ENCODE measurements around the gene MAP3K19. TPM values are rescaled to one million over a fixed set of nuclear protein-coding genes. Genes with fewer than 3 reads are reported as not detected.

The MAP3K19 gene
- total RNA-seq, 1 donor from 2014 or later = not detected

DNA sequence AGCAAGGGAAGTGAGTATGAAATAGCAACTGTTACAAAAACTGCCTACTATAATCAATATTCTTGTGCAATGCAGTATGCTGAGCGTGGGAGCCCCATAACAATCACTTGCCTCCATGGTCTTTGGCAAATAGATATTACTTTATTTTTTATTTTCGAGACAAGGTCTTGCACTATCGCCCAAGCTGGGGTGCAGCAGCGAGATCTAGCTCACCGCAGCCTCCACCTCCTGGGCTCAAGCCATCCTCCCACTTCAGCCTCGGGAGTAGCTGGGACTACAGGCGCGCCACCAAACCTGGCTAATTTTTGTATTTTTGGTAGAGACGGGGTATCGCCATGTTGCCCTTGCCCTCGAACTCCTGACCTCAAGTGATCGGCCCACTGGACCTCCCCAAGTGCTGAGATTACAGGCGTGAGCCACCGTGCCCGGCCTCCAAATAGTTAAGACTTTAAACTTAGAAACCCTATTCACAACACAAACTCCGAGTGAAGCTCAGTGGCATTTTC is 129.8 kb downstream of the MAP3K19 start:
- H3K9me3 ChIP-seq (ENCODE audit: insufficient read depth, low read depth, low read length) = no peaks in the 10 kb centered on the region
- peak overlapping the region; percentile 94 for H3K4me3 ChIP-seq (ENCODE audit: insufficient read depth, low read depth, low read length)
- Mint-ChIP-seq H3K9me3 (ENCODE audit: unreplicated experiment) (peaks cover 4% of the 10 kb centered on the region), H3K4me3 (ENCODE audit: unreplicated experiment) (peak overlapping the region; percentile 94), H3K27ac (ENCODE audit: unreplicated experiment) (peak overlapping the region; percentile 91), H3K4me1 (ENCODE audit: low read depth, unreplicated experiment) (peaks cover 6% of the 10 kb centered on the region), H3K27me3 (ENCODE audit: low read depth, unreplicated experiment) (no peaks in the 10 kb centered on the region), H3K36me3 (ENCODE audit: low read depth, unreplicated experiment) (peaks cover 2% of the 10 kb centered on the region)
- H4K20me1 ChIP-seq (ENCODE audit: insufficient read depth, low read length) = peaks cover 32% of the 10 kb centered on the region
- peaks cover 38% of the 10 kb centered on the region for H3K79me2 ChIP-seq (ENCODE audit: insufficient read depth, low read length)
- H3K9ac ChIP-seq (ENCODE audit: low read length) = peak overlapping the region; percentile 100
- no peaks in the 10 kb centered on the region for H3K36me3 ChIP-seq (ENCODE audit: insufficient read depth, low read length)
- FAIRE-seq = no peak
- H3K27ac ChIP-seq (ENCODE audit: low read depth, low read length) = peak overlapping the region; percentile 70
- peak overlapping the region; percentile 80 for H2AFZ ChIP-seq (ENCODE audit: low read depth, low read length)
- H3K4me1 ChIP-seq (ENCODE audit: insufficient read depth, low read length) = peaks cover 13% of the 10 kb centered on the region
- H3K4me2 ChIP-seq (ENCODE audit: low read length) = peak overlapping the region; percentile 90
- no peak for DNase-seq (ENCODE audit: low read depth)
- no peaks in the 10 kb centered on the region for H3K27me3 ChIP-seq (ENCODE audit: insufficient read depth, low read length)
- TF ChIP-seq CTCF (IDR thresholded peaks at IDR 0.05; ENCODE audit: insufficient read depth, low read depth, low read length) (no peak), EZH2 (IDR thresholded peaks at IDR 0.05; ENCODE audit: insufficient read depth, low read length) (no peak)

Other genes with a start within 250 kb of the MAP3K19 start
- gene ACMSD, start 208.8 kb downstream of the MAP3K19 start, total RNA-seq = not detected in 2 replicates
- 33.2 and 33.4 TPM in 2 replicates for gene CCNT2, start 128.6 kb downstream of the MAP3K19 start, total RNA-seq
- 44.6 and 49.3 TPM in 2 replicates for gene RAB3GAP1, start 4.8 kb upstream of the MAP3K19 start, total RNA-seq